HEK293 (cell line): Measurements from ENCODE around the gene RTCB.

Experiments used
- CTCF ChIA-PET: fragments of 350-600 bp; formaldehyde crosslinking; extraction: SDS; loops from one replicate; lab custom pipeline; 2021; ENCODE audit warnings: antibody characterized with exemption; lab: Yijun Ruan, JAX
- POLR2A ChIA-PET: fragments of 300-600 bp; formaldehyde crosslinking; extraction: SDS; loops from one replicate; lab custom pipeline; 2020; ENCODE audit warnings: antibody characterized with exemption, inconsistent platforms; lab: Yijun Ruan, JAX
- H3K27ac ChIP-seq: fragments of 200-500 bp; sonication (Bioruptor generic); 2 replicates; pipeline ENCODE4 v1.5.1; 2014; ENCODE audit warnings: low read depth, low read length, control low read depth, inconsistent platforms; ENCODE audit errors: extremely low read depth
- H3K36me3 ChIP-seq, 2 experiments: fragments of 200-500 bp in 1 of 2; sonication (Bioruptor generic) in 1 of 2; 1 replicate in 1 of 2; 2 replicates in 1 of 2; pipeline ENCODE4 v1.5.1; 2014 to 2017; ENCODE audit warnings: inconsistent platforms in 2 of 2, low read length in 2 of 2; ENCODE audit not compliant: control insufficient read depth in 2 of 2, insufficient read depth in 1 of 2
- H3K4me1 ChIP-seq: fragments of 200-500 bp; sonication (Bioruptor generic); 2 replicates; pipeline ENCODE4 v1.5.1; 2014; ENCODE audit warnings: mild to moderate bottlenecking, low read length, inconsistent platforms; ENCODE audit not compliant: control insufficient read depth, insufficient read depth
- H3K4me3 ChIP-seq: 2 replicates; pipeline ENCODE4 v1.5.1; 2011; ENCODE audit warnings: low read depth, mild to moderate bottlenecking, control low read depth, low read length, moderate library complexity
- H3K9me3 ChIP-seq: fragments of 200-500 bp; sonication (Bioruptor generic); 2 replicates; pipeline ENCODE4 v1.5.1; 2014; ENCODE audit warnings: low read depth, low read length, inconsistent platforms; ENCODE audit not compliant: control insufficient read depth, insufficient read depth
- BCL11A ChIP-seq: fragments of 450-650 bp; formaldehyde crosslinking; IDR thresholded peaks from 2 replicates; pipeline ENCODE4 v1.5.1; 2016; ENCODE audit warnings: low read depth, missing biosample characterization, missing genetic modification characterization
- HOXD13 ChIP-seq: sonication (generic); formaldehyde crosslinking; IDR thresholded peaks from 2 replicates; pipeline ENCODE4 v1.8.0; 2022; ENCODE audit warnings: missing genetic modification reagents, borderline replicate concordance
- PRDM1 ChIP-seq: fragments of 450-650 bp; formaldehyde crosslinking; IDR thresholded peaks from 2 replicates; pipeline ENCODE4; 2016; ENCODE audit warnings: missing biosample characterization, missing genetic modification characterization
- SCRT2 ChIP-seq: fragments of 450-650 bp; formaldehyde crosslinking; IDR thresholded peaks from 2 replicates; pipeline ENCODE4 v1.5.1; 2016; ENCODE audit warnings: missing biosample characterization, missing genetic modification characterization
- ZBTB17 ChIP-seq: fragments of 450-650 bp; formaldehyde crosslinking; IDR thresholded peaks from 2 replicates; pipeline ENCODE4 v1.5.1; 2016; ENCODE audit warnings: missing biosample characterization, missing genetic modification characterization
- ZNF132 ChIP-seq: fragments of 450-650 bp; formaldehyde crosslinking; IDR thresholded peaks from 2 replicates; pipeline ENCODE4 v1.5.1; 2017; ENCODE audit warnings: missing biosample characterization, missing genetic modification characterization, borderline replicate concordance
- ZNF302 ChIP-seq: fragments of 450-650 bp; formaldehyde crosslinking; IDR thresholded peaks from 2 replicates; pipeline ENCODE4 v1.5.1; 2016; ENCODE audit warnings: missing biosample characterization, missing genetic modification characterization, low read depth
- ZNF335 ChIP-seq: fragments of 450-650 bp; formaldehyde crosslinking; conservative IDR thresholded peaks from 2 replicates; pipeline ENCODE4 v1.5.1; 2016; ENCODE audit warnings: missing biosample characterization, missing genetic modification characterization
- ZNF416 ChIP-seq: fragments of 450-650 bp; formaldehyde crosslinking; IDR thresholded peaks from 2 replicates; pipeline ENCODE4 v1.5.1; 2016; ENCODE audit warnings: missing biosample characterization, missing genetic modification characterization
- ZNF548 ChIP-seq: fragments of 450-650 bp; formaldehyde crosslinking; IDR thresholded peaks from 2 replicates; pipeline ENCODE4 v1.5.1; 2016; ENCODE audit warnings: missing biosample characterization, missing genetic modification characterization
- ZNF549 ChIP-seq: fragments of 450-650 bp; IDR thresholded peaks from 2 replicates; pipeline ENCODE4 v1.5.1; 2018; ENCODE audit warnings: missing biosample characterization, missing genetic modification characterization, mild to moderate bottlenecking, inconsistent platforms, moderate library complexity
- ZNF654 ChIP-seq: fragments of 450-650 bp; formaldehyde crosslinking; IDR thresholded peaks from 2 replicates; pipeline ENCODE4 v1.5.1; 2016; ENCODE audit warnings: low read depth, missing biosample characterization, missing genetic modification characterization
- ZNF701 ChIP-seq: fragments of 450-650 bp; formaldehyde crosslinking; IDR thresholded peaks from 2 replicates; pipeline ENCODE4 v1.5.1; 2016; ENCODE audit warnings: missing biosample characterization, missing genetic modification characterization
- ZNF791 ChIP-seq: fragments of 450-650 bp; formaldehyde crosslinking; IDR thresholded peaks from 2 replicates; pipeline ENCODE4 v1.5.1; 2016; ENCODE audit warnings: missing biosample characterization, missing genetic modification characterization
- ZNF837 ChIP-seq: fragments of 450-650 bp; formaldehyde crosslinking; IDR thresholded peaks from 2 replicates; pipeline ENCODE4 v1.5.1; 2016; ENCODE audit warnings: missing biosample characterization, missing genetic modification characterization
- TF ChIP-seq, protein P1 (sequence below): fragments of 450-650 bp; formaldehyde crosslinking; IDR thresholded peaks from 2 replicates; pipeline ENCODE4 v1.5.1; 2016; ENCODE audit warnings: missing biosample characterization, missing genetic modification characterization
- TF ChIP-seq, protein P2 (sequence below): fragments of 450-650 bp; formaldehyde crosslinking; IDR thresholded peaks from 2 replicates; pipeline ENCODE4 v1.5.1; 2016; ENCODE audit warnings: missing biosample characterization, missing genetic modification characterization
- TF ChIP-seq, protein P3 (sequence below): fragments of 450-650 bp; formaldehyde crosslinking; IDR thresholded peaks from 2 replicates; pipeline ENCODE4 v1.5.1; 2016; ENCODE audit warnings: missing biosample characterization, missing genetic modification characterization

RTCB gene

DNA sequence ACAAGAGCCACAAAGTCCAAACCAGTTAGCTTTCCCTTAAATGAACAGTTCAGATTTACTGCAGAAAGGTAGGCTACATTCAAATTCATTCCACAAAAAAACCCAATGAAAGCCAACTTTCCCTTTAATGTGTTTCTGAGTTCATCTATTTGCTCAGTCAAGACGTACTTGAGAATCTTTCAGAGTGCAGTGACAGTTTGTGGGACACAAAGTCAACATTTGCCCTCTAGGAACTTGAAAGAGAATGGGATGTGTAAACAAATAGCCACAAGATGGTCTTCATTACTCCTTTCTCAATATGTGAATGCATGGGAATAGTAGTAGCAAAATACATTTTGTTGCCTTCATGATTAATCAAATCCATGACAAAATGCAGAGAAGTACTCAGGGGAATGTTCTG, 15.8 kb downstream of the RTCB start:
- Histone ChIP-seq H3K36me3 (peaks cover 85 to 99% of the 10 kb centered on the region in 2 experiments), H3K4me1 (no peaks in the 10 kb centered on the region), H3K4me3 (no peak overlapping the region), H3K27ac (no peak overlapping the region)
- ChIA-PET POLR2A (no interaction called here), CTCF (interaction anchor here (0.6 kb wide), 1 partner anchor 16 kb away, joined by 6 read pairs; no protein-coding TSS in a partner anchor)
- TF ChIP-seq ZNF548 (no peak), ZNF335 (tag by site-specific recombination) (no peak), ZNF549 (tag by site-specific recombination) (no peak)
- TF ChIP-seq, all 188 proteins: peak for 0
- H3K9me3 ChIP-seq, result no peaks in the 10 kb centered on the region

DNA sequence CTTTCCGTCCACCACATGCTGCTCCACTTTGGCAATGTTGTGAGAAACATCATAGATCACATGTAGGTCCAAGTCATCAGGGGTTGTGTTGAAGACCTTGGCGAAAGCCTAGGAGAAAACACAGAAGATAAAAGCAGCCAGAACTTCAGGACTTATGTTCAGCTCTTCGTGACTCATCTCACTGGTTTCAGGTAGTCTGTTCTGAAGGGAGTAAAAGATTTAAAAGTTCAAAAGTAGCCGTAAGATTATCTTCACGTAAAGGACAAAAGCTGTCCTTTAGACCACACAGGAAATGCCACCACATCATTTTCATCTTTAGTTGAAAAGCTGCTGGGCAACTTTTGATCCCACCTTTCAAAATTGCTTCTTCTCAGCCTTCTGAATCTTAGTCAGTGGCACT, 16.9 kb downstream of the RTCB start:
- Histone ChIP-seq H3K36me3 (peaks cover 85 to 96% of the 10 kb centered on the region in 2 experiments), H3K27ac (no peak overlapping the region), H3K4me3 (no peak overlapping the region), H3K4me1 (no peaks in the 10 kb centered on the region), H3K9me3 (no peaks in the 10 kb centered on the region)
- ChIA-PET POLR2A (interaction anchor here (0.6 kb wide), 1 partner anchor 17 kb away, joined by 3 read pairs; the partner anchor contains the start of gene RTCB), CTCF (no interaction called here)
- TF ChIP-seq ZNF416 (tag by site-specific recombination) (no peak), ZNF132 (no peak)
- TF ChIP-seq, protein P1, sequence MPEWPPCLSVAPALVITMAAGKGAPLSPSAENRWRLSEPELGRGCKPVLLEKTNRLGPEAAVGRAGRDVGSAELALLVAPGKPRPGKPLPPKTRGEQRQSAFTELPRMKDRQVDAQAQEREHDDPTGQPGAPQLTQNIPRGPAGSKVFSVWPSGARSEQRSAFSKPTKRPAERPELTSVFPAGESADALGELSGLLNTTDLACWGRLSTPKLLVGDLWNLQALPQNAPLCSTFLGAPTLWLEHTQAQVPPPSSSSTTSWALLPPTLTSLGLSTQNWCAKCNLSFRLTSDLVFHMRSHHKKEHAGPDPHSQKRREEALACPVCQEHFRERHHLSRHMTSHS (tag by site-specific recombination), result no peak

DNA sequence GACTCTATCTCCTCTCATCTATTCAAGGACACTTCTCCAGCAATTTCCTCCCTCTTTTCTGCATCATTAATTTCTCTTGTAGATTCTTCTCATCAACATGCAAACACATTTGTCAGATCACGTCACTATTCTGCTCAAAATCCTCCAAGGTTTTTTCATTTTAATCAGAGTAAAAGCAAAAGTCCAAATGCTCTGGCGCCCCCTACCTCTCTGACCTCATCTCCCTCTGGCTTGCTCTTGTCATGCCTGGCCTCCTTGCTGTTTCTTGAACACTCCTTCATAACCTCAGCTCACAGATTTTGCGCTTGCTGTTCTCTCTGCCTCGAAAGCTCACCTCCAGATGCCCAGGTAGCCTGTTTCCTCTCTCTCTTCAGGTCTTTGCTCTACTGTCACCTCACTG, 22.4 kb downstream of the RTCB start:
- POLR2A ChIA-PET, result no interaction called here
- Histone ChIP-seq H3K4me3 (no peak overlapping the region), H3K36me3 (peaks cover 56 to 86% of the 10 kb centered on the region in 2 experiments), H3K27ac (no peak overlapping the region), H3K9me3 (no peaks in the 10 kb centered on the region), H3K4me1 (no peaks in the 10 kb centered on the region)
- TF ChIP-seq ZBTB17 (tag by site-specific recombination) (0 out of 2 replicates have a peak, but pooled peaks have one; percentile 23), PRDM1 (peak; percentile 39; the same call in 1 of the 2 replicates), ZNF302 (no peak)
- TF ChIP-seq, protein P2, sequence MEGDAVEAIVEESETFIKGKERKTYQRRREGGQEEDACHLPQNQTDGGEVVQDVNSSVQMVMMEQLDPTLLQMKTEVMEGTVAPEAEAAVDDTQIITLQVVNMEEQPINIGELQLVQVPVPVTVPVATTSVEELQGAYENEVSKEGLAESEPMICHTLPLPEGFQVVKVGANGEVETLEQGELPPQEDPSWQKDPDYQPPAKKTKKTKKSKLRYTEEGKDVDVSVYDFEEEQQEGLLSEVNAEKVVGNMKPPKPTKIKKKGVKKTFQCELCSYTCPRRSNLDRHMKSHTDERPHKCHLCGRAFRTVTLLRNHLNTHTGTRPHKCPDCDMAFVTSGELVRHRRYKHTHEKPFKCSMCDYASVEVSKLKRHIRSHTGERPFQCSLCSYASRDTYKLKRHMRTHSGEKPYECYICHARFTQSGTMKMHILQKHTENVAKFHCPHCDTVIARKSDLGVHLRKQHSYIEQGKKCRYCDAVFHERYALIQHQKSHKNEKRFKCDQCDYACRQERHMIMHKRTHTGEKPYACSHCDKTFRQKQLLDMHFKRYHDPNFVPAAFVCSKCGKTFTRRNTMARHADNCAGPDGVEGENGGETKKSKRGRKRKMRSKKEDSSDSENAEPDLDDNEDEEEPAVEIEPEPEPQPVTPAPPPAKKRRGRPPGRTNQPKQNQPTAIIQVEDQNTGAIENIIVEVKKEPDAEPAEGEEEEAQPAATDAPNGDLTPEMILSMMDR, result peak; percentile 49
- TF ChIP-seq, protein P3, sequence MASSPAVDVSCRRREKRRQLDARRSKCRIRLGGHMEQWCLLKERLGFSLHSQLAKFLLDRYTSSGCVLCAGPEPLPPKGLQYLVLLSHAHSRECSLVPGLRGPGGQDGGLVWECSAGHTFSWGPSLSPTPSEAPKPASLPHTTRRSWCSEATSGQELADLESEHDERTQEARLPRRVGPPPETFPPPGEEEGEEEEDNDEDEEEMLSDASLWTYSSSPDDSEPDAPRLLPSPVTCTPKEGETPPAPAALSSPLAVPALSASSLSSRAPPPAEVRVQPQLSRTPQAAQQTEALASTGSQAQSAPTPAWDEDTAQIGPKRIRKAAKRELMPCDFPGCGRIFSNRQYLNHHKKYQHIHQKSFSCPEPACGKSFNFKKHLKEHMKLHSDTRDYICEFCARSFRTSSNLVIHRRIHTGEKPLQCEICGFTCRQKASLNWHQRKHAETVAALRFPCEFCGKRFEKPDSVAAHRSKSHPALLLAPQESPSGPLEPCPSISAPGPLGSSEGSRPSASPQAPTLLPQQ (tag by site-specific recombination), result no peak
- CTCF ChIA-PET, result interaction anchor here (0.6 to 2.0 kb wide), 20 partner anchors 9 to 747 kb away, joined by 3 to 10 read pairs (median 4); partner anchors contain the start of gene BPIFC

DNA sequence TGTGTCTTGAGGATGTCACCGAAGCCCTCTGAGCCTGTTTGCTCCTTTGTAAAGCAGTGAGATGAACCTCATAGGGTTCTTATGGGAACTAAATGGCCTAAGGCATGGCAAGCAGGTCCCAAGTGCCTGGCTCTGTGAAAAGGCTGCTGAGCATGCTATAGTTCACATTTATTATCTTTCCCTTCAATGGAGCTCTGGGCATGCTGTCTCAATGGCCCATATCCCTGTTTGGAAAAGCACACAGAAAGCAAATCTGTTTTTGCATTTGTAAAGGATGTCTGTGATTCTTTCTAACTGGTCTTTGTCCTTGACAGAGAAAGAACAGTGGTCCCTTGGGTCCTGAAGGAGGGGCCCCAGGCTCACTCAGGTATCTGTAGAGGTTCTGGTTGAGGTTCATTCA, 26.4 kb downstream of the RTCB start:
- no peaks in the 10 kb centered on the region; the same call in 1 of the 2 replicates for H3K4me1 ChIP-seq
- peaks cover 24 to 48% of the 10 kb centered on the region in 2 experiments for H3K36me3 ChIP-seq
- no peak for TF ChIP-seq SCRT2 (tag by site-specific recombination)
- no peak for TF ChIP-seq ZNF701 (tag by site-specific recombination)
- TF ChIP-seq ZNF791 (tag by site-specific recombination), result no peak
- no peak for TF ChIP-seq HOXD13
- no peak for TF ChIP-seq BCL11A
- no peak for TF ChIP-seq ZNF837 (tag by site-specific recombination)
- no peak for TF ChIP-seq ZNF654 (tag by site-specific recombination)
- H3K27ac ChIP-seq, result no peak overlapping the region
- ChIA-PET POLR2A (no interaction called here), CTCF (interaction anchor here (0.7 to 1.3 kb wide), 3 partner anchors 88 to 817 kb away, joined by 4 to 6 read pairs (median 4); partner anchors contain the start of gene FBXO7)
- no peak overlapping the region for H3K4me3 ChIP-seq
- H3K9me3 ChIP-seq, result no peaks in the 10 kb centered on the region
